K562 (cell line): ENCODE measurements around the gene NEU3. TPM values are rescaled to one million over a fixed set of nuclear protein-coding genes. Genes with fewer than 3 reads are reported as not detected.

Experiments
- GTF3C2 ChIP-seq: IDR thresholded peaks from 3 replicates; pipeline ENCODE4 v1.6.1; 2011; ENCODE audit warnings: borderline replicate concordance, mild to moderate bottlenecking, moderate library complexity; ENCODE audit not compliant: insufficient read length; ENCODE audit errors: extremely low read depth
- KLF13 ChIP-seq: fragments of 450-650 bp; IDR thresholded peaks from 2 replicates; pipeline ENCODE4 v1.6.1; 2016; ENCODE audit warnings: missing genetic modification characterization, low read depth, mild to moderate bottlenecking, missing compliant biosample characterization, moderate library complexity, borderline replicate concordance
- LCOR ChIP-seq: sonication (generic); formaldehyde crosslinking; IDR thresholded peaks from 2 replicates; pipeline ENCODE4 v1.8.0; 2022; ENCODE audit warnings: mild to moderate bottlenecking, missing genetic modification reagents
- MXD1 ChIP-seq: fragments of 250-450 bp; sonication (Bioruptor Pico); IDR thresholded peaks from 2 replicates; pipeline ENCODE4 v1.8.0; 2021; ENCODE audit warnings: borderline replicate concordance, mild to moderate bottlenecking, moderate library complexity; ENCODE audit not compliant: poor library complexity, severe bottlenecking
- NFRKB ChIP-seq: fragments of 450-650 bp; IDR thresholded peaks from 2 replicates; pipeline ENCODE4 v1.6.1; 2016; ENCODE audit warnings: low read depth
- NRF1 ChIP-seq, 2 experiments: fragments of 450-650 bp; IDR thresholded peaks in 1 of 2; conservative IDR thresholded peaks in 1 of 2; 2 replicates each; pipeline ENCODE4 v1.6.1; 2014; ENCODE audit warnings: mild to moderate bottlenecking in 2 of 2
- PHF20 ChIP-seq: fragments of 450-650 bp; IDR thresholded peaks from 2 replicates; pipeline ENCODE4 v1.6.1; 2018; ENCODE audit not compliant: partially characterized antibody
- PURB ChIP-seq: sonication (generic); formaldehyde crosslinking; IDR thresholded peaks from 2 replicates; pipeline ENCODE4 v1.9.0; 2021; ENCODE audit warnings: low read depth, mild to moderate bottlenecking, missing genetic modification reagents
- RAD51 ChIP-seq: fragments of 450-650 bp; IDR thresholded peaks from 2 replicates; pipeline ENCODE4 v1.7.1; 2016; ENCODE audit warnings: low read depth, mild to moderate bottlenecking, borderline replicate concordance
- RB1 ChIP-seq: fragments of 450-650 bp; IDR thresholded peaks from 2 replicates; pipeline ENCODE4 v1.6.1; 2017; ENCODE audit warnings: low read depth, mild to moderate bottlenecking
- RNF2 ChIP-seq: sonication (generic); IDR thresholded peaks from 2 replicates; pipeline ENCODE4 v1.6.1; 2016
- SRF ChIP-seq, 2 experiments: fragments of 250-450, 450-650 bp in 1 of 2; sonication (Bioruptor Pico) in 1 of 2; sonication (generic) in 1 of 2; formaldehyde crosslinking; IDR thresholded peaks; 2 replicates each; pipeline versions ENCODE4 v1.5.0 to v1.5.1; 2020 to 2022; ENCODE audit warnings: mild to moderate bottlenecking in 1 of 2, missing genetic modification reagents in 1 of 2
- TRIM24 ChIP-seq, 2 experiments: fragments of 450-650 bp; IDR thresholded peaks; 2 replicates each; pipeline ENCODE4 v1.6.1; 2016
- ZBTB1 ChIP-seq: sonication (generic); formaldehyde crosslinking; IDR thresholded peaks from 2 replicates; pipeline ENCODE4 v1.8.1; 2023; ENCODE audit warnings: missing genetic modification reagents, low read depth, mild to moderate bottlenecking, borderline replicate concordance
- ZFP91 ChIP-seq: sonication (generic); formaldehyde crosslinking; IDR thresholded peaks from 2 replicates; pipeline ENCODE4 v1.8.0; 2022; ENCODE audit warnings: mild to moderate bottlenecking, missing genetic modification reagents
- ZMIZ1 ChIP-seq, 2 experiments: fragments of 150-350 bp in 1 of 2; IDR thresholded peaks; 2 replicates each; pipeline ENCODE4 v1.6.1; 2012 to 2016; ENCODE audit warnings: low read depth in 2 of 2, low read length in 2 of 2, mild to moderate bottlenecking in 1 of 2, moderate library complexity in 1 of 2
- ZNF134 ChIP-seq: fragments of 250-450 bp; sonication (Bioruptor Pico); conservative IDR thresholded peaks from 2 replicates; pipeline ENCODE4 v1.4.0; 2020
- ZNF445 ChIP-seq: fragments of 250-450 bp; sonication (Bioruptor Pico); IDR thresholded peaks from 2 replicates; pipeline ENCODE4 v1.4.0; 2020; ENCODE audit warnings: low read depth, mild to moderate bottlenecking, moderate library complexity
- polyA plus RNA-seq, 8 experiments: library from polyadenylated mRNA; depleted of rRNA in 4 of 8; stranded (reverse) in 5 of 8; unstranded in 3 of 8; fragments of >200 nt; fragmentation: Nextera tagmentation in 2 of 8; fragmentation: Illumina TruSeq in 1 of 8; extraction: Ambion mirVana in 2 of 8; extraction: Trizol in 1 of 8; gene quantifications; 2 replicates each; pipeline versions ENCODE4 v1.2.1 to v1.2.3, GENCODE V29; 2011 to 2014; ENCODE audit warnings: inconsistent platforms in 1 of 8, missing spikeins in 1 of 8
- total RNA-seq, 7 experiments: library from RNA; depleted of rRNA in 6 of 7; stranded (reverse); fragments of >200 nt in 6 of 7; fragmentation: Illumina TruSeq in 2 of 7; extraction: Trizol in 2 of 7; gene quantifications; 2 replicates each; pipeline versions ENCODE4 v1.2.1 to v1.2.3, GENCODE V29; 2011 to 2021; ENCODE audit warnings: low replicate concordance in 1 of 7

NEU3 gene
- total and polyA plus RNA-seq, 9 of the 15 experiments (the other 6 are each of a cell fraction or from before 2014, with no cell fraction given): 6.2 to 41.3 (median 31.1) TPM

- TF ChIP-seq SRF (CRISPR knock-in tag; IDR thresholded peaks at IDR 0.05): peak in 1 of 2 experiments; percentile 52; a peak in 1 of 4 replicates
- peak; percentile 32; the same call in 1 of the 2 replicates for TF ChIP-seq RNF2
- TF ChIP-seq ZNF445 (CRISPR knock-in tag): no peak
- peak in 1 of 2 experiments; percentile 95; a peak in 2 of 4 replicates for TF ChIP-seq TRIM24 (IDR thresholded peaks at IDR 0.05)
- no peak for TF ChIP-seq MXD1
- TF ChIP-seq RB1: peak; percentile 74
- peak; percentile 45; the same call in 1 of the 2 replicates for TF ChIP-seq ZFP91 (CRISPR knock-in tag)
- peak; percentile 82 for TF ChIP-seq PHF20
- TF ChIP-seq ZNF134 (CRISPR knock-in tag): no peak
- peak; percentile 88 for TF ChIP-seq RAD51
- TF ChIP-seq PURB: no peak
- TF ChIP-seq LCOR (CRISPR knock-in tag): no peak; the same call in 1 of the 2 replicates
- TF ChIP-seq NRF1 (conservative IDR thresholded peaks at IDR 0.05 in 1 of 2, IDR thresholded peaks at IDR 0.05 in 1 of 2): peak; percentile 66 to 75
- no peak for TF ChIP-seq ZBTB1 (CRISPR knock-in tag)
- no peak for TF ChIP-seq GTF3C2
- TF ChIP-seq NFRKB: peak; percentile 99
- peak in 1 of 2 experiments; percentile 54; a peak in 1 of 4 replicates for TF ChIP-seq ZMIZ1 (IDR thresholded peaks at IDR 0.05; ENCODE audit: low read depth in 2 of 2, low read length in 2 of 2)
- 0 out of 2 replicates have a peak, but pooled peaks have one; percentile 23 for TF ChIP-seq KLF13
Measured at GRCh38 chr11:74948898-74949752, 39.6 kb upstream of the NEU3 start, which contains the start of the genes SPCS2 and XRRA1 (continued).
